Epithelial cell of proximal tubule (primary cell): ENCODE measurements around the gene RASSF6. TPM values are rescaled to one million over a fixed set of nuclear protein-coding genes. Genes with fewer than 3 reads are reported as not detected.

Experiments
- DNase-seq: peaks from one replicate; pipeline ENCODE4 v3.0.0-alpha.2; 2011; ENCODE audit warnings: low read depth
- H3K4me3 ChIP-seq: 2 replicates; pipeline ENCODE4 v1.5.1; 2011; ENCODE audit warnings: low read depth, mild to moderate bottlenecking, low read length
- CTCF ChIP-seq: conservative IDR thresholded peaks from 2 replicates; pipeline ENCODE4 v1.5.1; 2012; ENCODE audit warnings: low read depth, mild to moderate bottlenecking, low read length
- total RNA-seq: library from RNA; depleted of rRNA; stranded (reverse); fragments of >200 nt; gene quantifications from 2 replicates; pipeline ENCODE4 v1.2.3, GENCODE V29; 2015

Gene RASSF6
- total RNA-seq, 1 donor from 2014 or later: 5.9 TPM

GRCh38 chr4:73544620-73545019, 75.6 kb downstream of the RASSF6 start:
- no peak for DNase-seq
- no peak for TF ChIP-seq CTCF
- no peak overlapping the region for H3K4me3 ChIP-seq

- H3K4me3 ChIP-seq: no peak overlapping the region
- TF ChIP-seq CTCF: no peak
Measured at GRCh38 chr4:73541251-73541650, 79.0 kb downstream of the RASSF6 start.

GRCh38 chr4:73540826-73541225, 79.4 kb downstream of the RASSF6 start:
- no peak for TF ChIP-seq CTCF
- no peak for DNase-seq
- no peak overlapping the region for H3K4me3 ChIP-seq

More at GRCh38 chr4:73541251-73541650, 79.0 kb downstream of the RASSF6 start:
- DNase-seq: no peak

GRCh38 chr4:73539386-73539785, 80.8 kb downstream of the RASSF6 start:
- no peak for TF ChIP-seq CTCF
- no peak for DNase-seq
- no peak overlapping the region for H3K4me3 ChIP-seq

GRCh38 chr4:73538162-73538561, 82.1 kb downstream of the RASSF6 start:
- TF ChIP-seq CTCF: no peak
- no peak for DNase-seq
- no peak overlapping the region for H3K4me3 ChIP-seq

GRCh38 chr4:73533515-73534422, 86.5 kb downstream of the RASSF6 start:
- no peak for TF ChIP-seq CTCF
- H3K4me3 ChIP-seq: no peak overlapping the region
- DNase-seq: peak; percentile 1

- DNase-seq: no peak
- TF ChIP-seq CTCF: no peak
- no peak overlapping the region for H3K4me3 ChIP-seq
Measured at GRCh38 chr4:73528171-73528570, 92.1 kb downstream of the RASSF6 start.
